Choroid plexus epithelial cell (primary cell): ENCODE data around the gene RAD51B.

Experiments
- DNase-seq: peaks from one replicate; pipeline ENCODE4 v3.0.0-alpha.2; 2010; ENCODE audit warnings: low read depth
- H3K4me3 ChIP-seq: 2 replicates; pipeline ENCODE4 v1.5.1; 2011; ENCODE audit warnings: low read depth, mild to moderate bottlenecking, control low read depth, low read length, moderate library complexity
- CTCF ChIP-seq: conservative IDR thresholded peaks from 2 replicates; pipeline ENCODE4 v1.5.1; 2011; ENCODE audit warnings: low read depth, mild to moderate bottlenecking, control low read depth, inconsistent platforms, low read length, moderate library complexity

RAD51B gene

GRCh38 chr14:68539241-68539737, 719.7 kb downstream of the RAD51B start:
- DNase-seq, result no peak
- TF ChIP-seq CTCF, result no peak
- no peak overlapping the region for H3K4me3 ChIP-seq

- H3K4me3 ChIP-seq, result no peak overlapping the region
- TF ChIP-seq CTCF, result no peak
- no peak for DNase-seq
Observed at GRCh38 chr14:68539789-68540188, 720.2 kb downstream of the RAD51B start.

GRCh38 chr14:68541178-68541896, 721.8 kb downstream of the RAD51B start:
- H3K4me3 ChIP-seq, result no peak overlapping the region
- DNase-seq, result no peak
- no peak for TF ChIP-seq CTCF

GRCh38 chr14:68542346-68542745, 722.8 kb downstream of the RAD51B start:
- no peak for DNase-seq
- TF ChIP-seq CTCF, result no peak
- no peak overlapping the region for H3K4me3 ChIP-seq

- no peak for DNase-seq
- no peak overlapping the region for H3K4me3 ChIP-seq
- no peak for TF ChIP-seq CTCF
Observed at GRCh38 chr14:68543516-68543915, 723.9 kb downstream of the RAD51B start.

GRCh38 chr14:68544081-68544892, 724.7 kb downstream of the RAD51B start:
- no peak overlapping the region for H3K4me3 ChIP-seq
- TF ChIP-seq CTCF, result no peak
- DNase-seq, result peak; percentile 98
